ENCODE data around the gene ADAMTS2.
A peak's percentile ranks its signal among the peaks of the same experiment; 100 is the strongest.

Gene ADAMTS2

DNA sequence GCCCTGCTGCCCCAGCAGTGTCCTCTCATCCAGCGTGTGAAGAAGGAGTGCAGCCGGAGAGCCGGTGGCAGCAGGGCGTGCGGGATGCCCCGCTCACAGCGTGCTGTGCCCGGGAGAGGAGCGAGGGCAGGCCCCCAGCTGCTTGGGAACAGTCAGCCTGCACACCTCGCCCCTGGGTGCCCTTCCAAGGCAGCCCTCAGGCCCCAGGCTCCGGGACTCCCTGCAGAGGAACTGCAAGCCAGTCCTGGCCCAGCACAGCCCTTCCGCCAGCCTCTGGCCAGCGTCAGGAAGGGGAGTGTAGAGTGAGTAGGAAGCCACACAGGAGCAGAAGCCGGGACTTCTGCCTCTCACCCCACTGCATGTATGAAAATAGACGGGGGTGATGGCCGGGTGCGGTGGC lies 43.5 kb downstream of the ADAMTS2 start:
- no CpG with 5 or more reads among the region's 17 CpGs for WGBS (ENCODE audit: extremely low coverage, insufficient coverage, low lambda C conversion rate)
- Histone ChIP-seq H3K27ac (ENCODE audit: low read depth, low read length) (no peak overlapping the region), H3K18ac (ENCODE audit: low read length) (no peak overlapping the region)

DNA sequence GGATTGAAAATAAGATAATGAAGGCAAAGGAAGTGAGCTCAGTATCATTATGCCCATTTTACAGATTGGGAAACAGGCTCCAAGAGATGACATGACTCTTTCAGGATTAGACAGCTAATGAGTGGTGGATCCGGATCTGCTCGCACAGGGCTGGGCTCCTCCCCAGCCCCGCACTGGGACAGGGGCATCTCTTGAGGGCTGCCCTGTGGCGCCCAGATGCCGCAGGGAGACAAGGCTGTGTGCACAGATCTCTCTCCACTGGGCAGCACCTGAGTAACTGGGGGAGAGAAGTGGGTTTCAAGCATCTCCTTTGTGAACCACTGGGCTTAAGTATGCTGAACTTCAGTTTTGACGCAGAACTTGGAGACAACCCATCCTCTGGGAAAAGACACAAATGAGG lies 43.9 kb downstream of the ADAMTS2 start:
- Histone ChIP-seq H4K8ac (ENCODE audit: low read depth, low read length) (no peak overlapping the region), H3K56ac (ENCODE audit: low read length) (no peak overlapping the region), H2BK5ac (ENCODE audit: low read length) (no peak overlapping the region), H3K27ac (ENCODE audit: low read depth, low read length) (no peak overlapping the region), H3K79me2 (ENCODE audit: control insufficient read depth, insufficient read depth, low read length) (no peaks in the 10 kb centered on the region), H4K5ac (ENCODE audit: low read length) (no peak overlapping the region), H3K18ac (ENCODE audit: low read length) (no peak overlapping the region), H3K79me1 (ENCODE audit: low read length) (no peaks in the 10 kb centered on the region), H3K36me3 (ENCODE audit: control insufficient read depth, insufficient read depth, low read length) (no peaks in the 10 kb centered on the region), H3K23ac (ENCODE audit: low read length) (no peak overlapping the region), H2BK120ac (ENCODE audit: low read depth, low read length) (no peak overlapping the region), H3K9ac (ENCODE audit: low read length) (no peak overlapping the region), H2AK5ac (ENCODE audit: low read length) (no peak overlapping the region), H2BK15ac (replicated peaks; ENCODE audit: low read depth) (no peak overlapping the region), H3K4me3 (ENCODE audit: low read length) (no peak overlapping the region), H3K4me1 (ENCODE audit: control insufficient read depth, low read depth, low read length) (no peaks in the 10 kb centered on the region), H3K4ac (ENCODE audit: low read depth, low read length) (no peak overlapping the region), H3K27me3 (ENCODE audit: insufficient read depth, low read length, poor library complexity) (no peaks in the 10 kb centered on the region), H3K4me2 (ENCODE audit: low read length) (no peak overlapping the region)
- no CpG with 5 or more reads among the region's 6 CpGs for WGBS (ENCODE audit: extremely low coverage, insufficient coverage, low lambda C conversion rate)
- DNase-seq = no peak

More for the DNA sequence above, 43.5 kb downstream of the ADAMTS2 start:
- Histone ChIP-seq H3K36me3 (ENCODE audit: control insufficient read depth, insufficient read depth, low read length) (no peaks in the 10 kb centered on the region), H4K8ac (ENCODE audit: low read depth, low read length) (no peak overlapping the region), H3K4me2 (ENCODE audit: low read length) (no peak overlapping the region), H4K5ac (ENCODE audit: low read length) (no peak overlapping the region), H2BK15ac (replicated peaks; ENCODE audit: low read depth) (no peak overlapping the region), H2AK5ac (ENCODE audit: low read length) (no peak overlapping the region), H3K4me1 (ENCODE audit: control insufficient read depth, low read depth, low read length) (no peaks in the 10 kb centered on the region), H3K4me3 (ENCODE audit: low read length) (no peak overlapping the region), H3K23ac (ENCODE audit: low read length) (no peak overlapping the region), H3K79me1 (ENCODE audit: low read length) (no peaks in the 10 kb centered on the region), H2BK120ac (ENCODE audit: low read depth, low read length) (no peak overlapping the region), H3K27me3 (ENCODE audit: insufficient read depth, low read length, poor library complexity) (no peaks in the 10 kb centered on the region), H3K4ac (ENCODE audit: low read depth, low read length) (no peak overlapping the region), H3K79me2 (ENCODE audit: control insufficient read depth, insufficient read depth, low read length) (no peaks in the 10 kb centered on the region), H3K56ac (ENCODE audit: low read length) (no peak overlapping the region), H2BK5ac (ENCODE audit: low read length) (no peak overlapping the region), H3K9ac (ENCODE audit: low read length) (no peak overlapping the region)
- no peak for DNase-seq

DNA sequence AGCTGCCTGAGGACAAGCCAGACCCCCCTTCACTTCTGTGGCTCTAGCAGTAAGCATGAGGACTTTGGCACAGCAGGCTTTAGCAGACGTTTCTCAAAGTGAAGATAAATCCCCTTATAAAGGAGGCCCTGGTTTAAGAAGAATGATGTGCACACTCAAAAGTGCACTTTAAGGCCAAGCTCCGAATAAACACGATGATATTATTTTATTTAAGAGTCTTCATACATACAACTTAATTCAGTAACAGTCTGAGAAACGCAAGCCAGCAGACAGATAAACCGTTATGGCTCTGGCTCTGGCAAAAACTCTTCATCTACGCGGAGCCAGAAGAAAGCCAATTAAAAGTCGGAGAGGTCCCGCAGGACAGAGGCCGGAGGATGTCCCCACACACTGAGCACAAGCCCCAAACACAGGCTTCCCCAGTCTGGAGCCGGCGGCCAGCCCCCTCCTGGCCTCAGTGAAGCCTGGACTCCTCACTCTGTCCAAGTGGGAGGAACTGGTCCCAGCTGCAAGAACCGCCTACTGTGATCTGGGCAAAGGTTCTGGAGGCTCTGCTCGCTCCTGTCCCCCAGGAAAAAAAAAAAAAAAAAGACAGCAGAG lies 44.6 kb downstream of the ADAMTS2 start:
- H3K23ac ChIP-seq (ENCODE audit: low read length) = no peak overlapping the region
- H4K8ac ChIP-seq (ENCODE audit: low read depth, low read length) = no peak overlapping the region
- H3K27ac ChIP-seq (ENCODE audit: low read depth, low read length) = no peak overlapping the region
- H3K56ac ChIP-seq (ENCODE audit: low read length) = no peak overlapping the region
- H2BK120ac ChIP-seq (ENCODE audit: low read depth, low read length) = no peak overlapping the region
- H3K4me1 ChIP-seq (ENCODE audit: control insufficient read depth, low read depth, low read length) = no peaks in the 10 kb centered on the region
- H2BK15ac ChIP-seq (replicated peaks; ENCODE audit: low read depth) = no peak overlapping the region
- H3K4ac ChIP-seq (ENCODE audit: low read depth, low read length) = no peak overlapping the region
- H4K5ac ChIP-seq (ENCODE audit: low read length) = no peak overlapping the region
- H3K79me2 ChIP-seq (ENCODE audit: control insufficient read depth, insufficient read depth, low read length) = no peaks in the 10 kb centered on the region
- H3K36me3 ChIP-seq (ENCODE audit: control insufficient read depth, insufficient read depth, low read length) = no peaks in the 10 kb centered on the region
- H3K4me2 ChIP-seq (ENCODE audit: low read length) = no peak overlapping the region
- no peaks in the 10 kb centered on the region for H3K79me1 ChIP-seq (ENCODE audit: low read length)
- no peak overlapping the region for H2BK5ac ChIP-seq (ENCODE audit: low read length)
- no peak overlapping the region for H3K9ac ChIP-seq (ENCODE audit: low read length)
- no CpG with 5 or more reads among the region's 14 CpGs for WGBS (ENCODE audit: extremely low coverage, insufficient coverage, low lambda C conversion rate)
- no peak overlapping the region for H3K18ac ChIP-seq (ENCODE audit: low read length)
- H3K27me3 ChIP-seq (ENCODE audit: insufficient read depth, low read length, poor library complexity) = no peaks in the 10 kb centered on the region
- H2AK5ac ChIP-seq (ENCODE audit: low read length) = no peak overlapping the region
- DNase-seq = no peak
- no peak overlapping the region for H3K4me3 ChIP-seq (ENCODE audit: low read length)

DNA sequence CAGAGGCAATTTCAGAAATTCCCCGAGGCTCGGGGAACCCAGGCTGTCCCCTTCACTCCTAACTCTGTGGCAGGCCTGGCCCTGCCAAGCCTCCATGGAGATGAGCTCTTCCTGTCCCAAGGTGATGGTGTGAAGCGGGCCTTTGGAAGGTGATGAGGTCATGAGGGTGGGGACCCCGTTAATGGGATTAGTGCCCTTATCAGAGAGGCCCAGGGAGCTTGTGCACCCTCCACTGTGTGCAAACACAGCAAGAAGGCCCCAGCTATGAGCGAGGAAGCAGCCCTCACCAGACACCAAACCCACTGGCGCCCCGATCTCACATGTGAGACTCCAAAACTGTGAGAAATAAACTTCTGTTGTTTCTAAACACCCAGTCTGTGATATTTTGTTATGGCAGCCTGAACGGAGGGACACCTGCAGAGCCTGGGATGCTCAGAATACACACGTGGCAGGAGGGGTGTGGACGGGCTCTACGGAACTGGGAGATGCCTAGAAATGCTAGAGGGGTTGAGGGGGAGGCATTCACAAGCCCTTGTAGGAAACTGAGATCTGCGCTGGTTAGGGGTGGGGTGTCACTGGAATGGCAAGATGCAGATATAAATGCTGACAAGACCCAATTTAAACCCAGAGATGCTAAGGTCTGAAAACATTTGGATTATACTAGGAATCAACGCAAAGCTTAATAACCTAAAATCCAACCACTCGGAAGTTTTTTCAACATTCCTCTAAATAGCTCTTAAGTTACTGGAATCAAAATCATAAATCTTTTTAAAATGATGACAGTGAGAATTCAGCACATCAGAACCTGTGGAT lies 46.9 kb downstream of the ADAMTS2 start:
- no peak overlapping the region for H3K4me2 ChIP-seq (ENCODE audit: low read length)
- H2BK15ac ChIP-seq (replicated peaks; ENCODE audit: low read depth) = no peak overlapping the region
- H4K5ac ChIP-seq (ENCODE audit: low read length) = no peak overlapping the region
- no peak overlapping the region for H4K8ac ChIP-seq (ENCODE audit: low read depth, low read length)
- peak; percentile 29 for DNase-seq
- no peak overlapping the region for H3K56ac ChIP-seq (ENCODE audit: low read length)
- H3K23ac ChIP-seq (ENCODE audit: low read length) = no peak overlapping the region
- H3K79me1 ChIP-seq (ENCODE audit: low read length) = no peaks in the 10 kb centered on the region
- H3K27me3 ChIP-seq (ENCODE audit: insufficient read depth, low read length, poor library complexity) = no peaks in the 10 kb centered on the region
- H3K9ac ChIP-seq (ENCODE audit: low read length) = no peak overlapping the region
- no peak overlapping the region for H3K4ac ChIP-seq (ENCODE audit: low read depth, low read length)
- H3K79me2 ChIP-seq (ENCODE audit: control insufficient read depth, insufficient read depth, low read length) = no peaks in the 10 kb centered on the region
- no peak overlapping the region for H3K4me3 ChIP-seq (ENCODE audit: low read length)
- H3K18ac ChIP-seq (ENCODE audit: low read length) = no peak overlapping the region
- WGBS (ENCODE audit: extremely low coverage, insufficient coverage, low lambda C conversion rate) = no CpG with 5 or more reads among the region's 14 CpGs
- no peaks in the 10 kb centered on the region for H3K4me1 ChIP-seq (ENCODE audit: control insufficient read depth, low read depth, low read length)
- no peak overlapping the region for H2BK120ac ChIP-seq (ENCODE audit: low read depth, low read length)
- H3K36me3 ChIP-seq (ENCODE audit: control insufficient read depth, insufficient read depth, low read length) = no peaks in the 10 kb centered on the region
- H3K27ac ChIP-seq (ENCODE audit: low read depth, low read length) = no peak overlapping the region
- H2AK5ac ChIP-seq (ENCODE audit: low read length) = no peak overlapping the region
- no peak overlapping the region for H2BK5ac ChIP-seq (ENCODE audit: low read length)

DNA sequence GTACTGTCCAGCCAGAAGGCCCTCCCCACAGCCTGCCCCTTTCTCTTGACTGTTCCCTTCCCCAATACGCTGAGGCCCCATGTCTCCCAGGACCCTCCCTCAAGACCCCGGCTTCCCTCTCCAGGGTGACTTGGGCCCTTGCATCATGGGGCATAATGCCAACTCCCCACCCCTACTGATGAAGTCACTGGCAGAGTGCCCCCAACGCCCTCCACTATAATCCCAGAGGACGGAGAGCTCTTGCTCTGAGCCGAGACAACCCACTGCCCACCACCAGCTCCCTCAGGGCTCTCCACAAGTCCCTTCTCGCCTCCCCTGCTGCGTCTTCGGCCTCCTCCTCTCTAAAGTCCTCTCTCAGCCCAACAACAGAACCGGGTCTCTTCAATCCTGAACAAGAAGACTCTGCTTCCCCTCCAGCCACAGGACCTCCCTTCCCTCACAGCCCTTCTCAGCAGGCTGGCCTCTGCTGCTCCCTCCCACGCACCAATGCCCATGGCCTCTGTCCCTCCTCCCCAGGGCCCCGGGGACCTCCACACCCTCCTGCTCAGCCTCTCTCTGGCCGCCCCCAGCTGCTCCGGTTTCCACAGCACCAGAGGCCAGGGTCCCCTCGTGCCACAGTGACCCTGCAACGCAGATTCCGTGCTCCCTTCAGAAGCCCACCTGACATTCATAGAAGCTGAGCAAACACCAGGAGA lies 47.6 kb downstream of the ADAMTS2 start:
- no peak overlapping the region for H4K5ac ChIP-seq (ENCODE audit: low read length)
- no peak overlapping the region for H3K23ac ChIP-seq (ENCODE audit: low read length)
- no peak overlapping the region for H2BK5ac ChIP-seq (ENCODE audit: low read length)
- H2AK5ac ChIP-seq (ENCODE audit: low read length) = no peak overlapping the region
- no peak overlapping the region for H3K27ac ChIP-seq (ENCODE audit: low read depth, low read length)
- H3K56ac ChIP-seq (ENCODE audit: low read length) = no peak overlapping the region
- H3K4me2 ChIP-seq (ENCODE audit: low read length) = no peak overlapping the region
- no peaks in the 10 kb centered on the region for H3K27me3 ChIP-seq (ENCODE audit: insufficient read depth, low read length, poor library complexity)
- H2BK120ac ChIP-seq (ENCODE audit: low read depth, low read length) = no peak overlapping the region
- no peak for DNase-seq
- no peak overlapping the region for H3K4me3 ChIP-seq (ENCODE audit: low read length)
- no peaks in the 10 kb centered on the region for H3K36me3 ChIP-seq (ENCODE audit: control insufficient read depth, insufficient read depth, low read length)
- H3K4ac ChIP-seq (ENCODE audit: low read depth, low read length) = no peak overlapping the region
- H3K9ac ChIP-seq (ENCODE audit: low read length) = no peak overlapping the region
- no peak overlapping the region for H4K8ac ChIP-seq (ENCODE audit: low read depth, low read length)
- H3K4me1 ChIP-seq (ENCODE audit: control insufficient read depth, low read depth, low read length) = no peaks in the 10 kb centered on the region
- H2BK15ac ChIP-seq (replicated peaks; ENCODE audit: low read depth) = no peak overlapping the region
- no peak overlapping the region for H3K18ac ChIP-seq (ENCODE audit: low read length)
- no peaks in the 10 kb centered on the region for H3K79me2 ChIP-seq (ENCODE audit: control insufficient read depth, insufficient read depth, low read length)
- H3K79me1 ChIP-seq (ENCODE audit: low read length) = no peaks in the 10 kb centered on the region
- WGBS (ENCODE audit: extremely low coverage, insufficient coverage, low lambda C conversion rate) = no CpG with 5 or more reads among the region's 16 CpGs
